ENCODE results near the gene PPP1R1B. TPM values are rescaled to one million over a fixed set of nuclear protein-coding genes. Genes with fewer than 3 reads are reported as not detected.

PPP1R1B gene
- total RNA-seq, 2 experiments from 2014 or later = not detected

DNA sequence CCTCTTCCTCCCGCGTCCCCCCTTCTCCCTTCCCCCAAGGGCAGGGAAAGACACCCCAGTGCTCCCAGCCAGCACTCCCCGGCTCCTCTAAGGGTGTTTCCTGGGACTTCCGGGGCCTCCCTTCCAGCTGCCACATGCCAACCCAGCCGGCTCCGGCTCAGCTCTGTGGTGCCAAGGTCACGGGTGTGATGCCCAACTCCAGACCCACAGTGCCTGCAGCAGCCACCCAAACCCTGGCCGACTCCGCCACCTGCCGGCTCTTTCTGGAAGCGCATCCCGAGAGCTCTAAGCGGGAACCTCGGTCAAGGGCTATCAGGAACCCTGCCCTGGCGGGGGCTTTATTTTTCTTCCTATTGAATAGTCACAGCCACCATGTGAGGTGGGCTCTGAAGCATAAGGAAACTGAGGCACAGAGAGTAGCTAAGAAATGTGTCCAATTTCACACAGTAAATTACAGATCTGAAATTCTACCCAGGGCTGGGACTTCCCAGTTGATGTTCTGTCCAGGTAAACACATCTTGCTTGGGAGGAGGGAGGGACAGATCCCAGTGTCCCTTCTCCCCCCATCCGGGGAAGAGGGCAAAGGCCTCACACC lies 3.3 kb upstream of the PPP1R1B start:
- Histone ChIP-seq H3K4me3 (ENCODE audit: low read depth, low read length, poor library complexity, severe bottlenecking) (no peak overlapping the region), H4K20me1 (ENCODE audit: insufficient read depth, low read length) (no peaks in the 10 kb centered on the region), H3K9me3 (ENCODE audit: low read length) (no peaks in the 10 kb centered on the region), H3K27ac (ENCODE audit: low read depth, low read length, poor library complexity, severe bottlenecking) (no peak overlapping the region), H3K4me2 (ENCODE audit: low read length) (peak overlapping the region; percentile 46), H3K79me2 (ENCODE audit: insufficient read depth, low read depth, low read length) (no peaks in the 10 kb centered on the region), H3K9me2 (ENCODE audit: insufficient read depth, low read length) (no peaks in the 10 kb centered on the region), H3K4me1 (ENCODE audit: insufficient read depth, low read length, poor library complexity, severe bottlenecking) (peaks cover 26% of the 10 kb centered on the region), H3K36me3 (ENCODE audit: insufficient read depth, low read length) (no peaks in the 10 kb centered on the region; the same call in 1 of the 2 replicates), H2AFZ (ENCODE audit: low read length) (peak overlapping the region; percentile 43; the same call in 1 of the 2 replicates)
- no TSS peak for BruUV-seq (replicated peaks)
- intact Hi-C loops (cut with micrococcal nuclease; ENCODE audit: unreplicated experiment) = loop anchor here (1.0 to 5.0 kb wide), 2 partner anchors 75 to 239 kb away; partner anchors contain the start of gene IKZF3
- ChIA-PET CTCF (ENCODE audit: unreplicated experiment) (interaction anchor here (1.1 kb wide), 2 partner anchors 10 to 75 kb away, joined by 3 to 4 read pairs; no protein-coding TSS in a partner anchor), POLR2A (interaction anchor here (0.6 to 1.1 kb wide), 2 partner anchors 25 to 317 kb away, joined by 3 read pairs; no protein-coding TSS in a partner anchor)
- TF ChIP-seq, protein P1, sequence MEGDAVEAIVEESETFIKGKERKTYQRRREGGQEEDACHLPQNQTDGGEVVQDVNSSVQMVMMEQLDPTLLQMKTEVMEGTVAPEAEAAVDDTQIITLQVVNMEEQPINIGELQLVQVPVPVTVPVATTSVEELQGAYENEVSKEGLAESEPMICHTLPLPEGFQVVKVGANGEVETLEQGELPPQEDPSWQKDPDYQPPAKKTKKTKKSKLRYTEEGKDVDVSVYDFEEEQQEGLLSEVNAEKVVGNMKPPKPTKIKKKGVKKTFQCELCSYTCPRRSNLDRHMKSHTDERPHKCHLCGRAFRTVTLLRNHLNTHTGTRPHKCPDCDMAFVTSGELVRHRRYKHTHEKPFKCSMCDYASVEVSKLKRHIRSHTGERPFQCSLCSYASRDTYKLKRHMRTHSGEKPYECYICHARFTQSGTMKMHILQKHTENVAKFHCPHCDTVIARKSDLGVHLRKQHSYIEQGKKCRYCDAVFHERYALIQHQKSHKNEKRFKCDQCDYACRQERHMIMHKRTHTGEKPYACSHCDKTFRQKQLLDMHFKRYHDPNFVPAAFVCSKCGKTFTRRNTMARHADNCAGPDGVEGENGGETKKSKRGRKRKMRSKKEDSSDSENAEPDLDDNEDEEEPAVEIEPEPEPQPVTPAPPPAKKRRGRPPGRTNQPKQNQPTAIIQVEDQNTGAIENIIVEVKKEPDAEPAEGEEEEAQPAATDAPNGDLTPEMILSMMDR (conservative IDR thresholded peaks at IDR 0.05; ENCODE audit: low read length) = peak; percentile 94
- TF ChIP-seq EZH2phosphoT487 (IDR thresholded peaks at IDR 0.05; ENCODE audit: borderline replicate concordance, low read depth, low read length) = no peak
- DNase-seq (ENCODE audit: low spot score) = peak; percentile 84

GRCh38 chr17:39624313-39624712 lies 2.4 kb upstream of the PPP1R1B start:
- peaks cover 23% of the 10 kb centered on the region for H3K4me1 ChIP-seq (ENCODE audit: insufficient read depth, low read length, poor library complexity, severe bottlenecking)
- POLR2A ChIA-PET = no interaction called here
- no peak overlapping the region for H3K4me3 ChIP-seq (ENCODE audit: low read depth, low read length, poor library complexity, severe bottlenecking)
- CTCF ChIA-PET (ENCODE audit: unreplicated experiment) = no interaction called here
- H4K20me1 ChIP-seq (ENCODE audit: insufficient read depth, low read length) = no peaks in the 10 kb centered on the region
- no peaks in the 10 kb centered on the region for H3K79me2 ChIP-seq (ENCODE audit: insufficient read depth, low read depth, low read length)
- H3K27ac ChIP-seq (ENCODE audit: low read depth, low read length, poor library complexity, severe bottlenecking) = no peak overlapping the region
- H3K9me2 ChIP-seq (ENCODE audit: insufficient read depth, low read length) = no peaks in the 10 kb centered on the region
- no peak overlapping the region for H3K4me2 ChIP-seq (ENCODE audit: low read length)
- no peaks in the 10 kb centered on the region for H3K9me3 ChIP-seq (ENCODE audit: low read length)
- no peak for DNase-seq (ENCODE audit: low spot score)
- intact Hi-C loops (cut with micrococcal nuclease; ENCODE audit: unreplicated experiment) = loop anchor here (5.0 kb wide), 1 partner anchor 238 kb away; the partner anchor contains the start of gene IKZF3
- TF ChIP-seq, protein P1 (conservative IDR thresholded peaks at IDR 0.05; ENCODE audit: low read length) = no peak
- TF ChIP-seq EZH2phosphoT487 (IDR thresholded peaks at IDR 0.05; ENCODE audit: borderline replicate concordance, low read depth, low read length) = no peak
- no peak overlapping the region for H2AFZ ChIP-seq (ENCODE audit: low read length)
- BruUV-seq (replicated peaks) = no TSS peak
- no peaks in the 10 kb centered on the region; the same call in 1 of the 2 replicates for H3K36me3 ChIP-seq (ENCODE audit: insufficient read depth, low read length)

DNA sequence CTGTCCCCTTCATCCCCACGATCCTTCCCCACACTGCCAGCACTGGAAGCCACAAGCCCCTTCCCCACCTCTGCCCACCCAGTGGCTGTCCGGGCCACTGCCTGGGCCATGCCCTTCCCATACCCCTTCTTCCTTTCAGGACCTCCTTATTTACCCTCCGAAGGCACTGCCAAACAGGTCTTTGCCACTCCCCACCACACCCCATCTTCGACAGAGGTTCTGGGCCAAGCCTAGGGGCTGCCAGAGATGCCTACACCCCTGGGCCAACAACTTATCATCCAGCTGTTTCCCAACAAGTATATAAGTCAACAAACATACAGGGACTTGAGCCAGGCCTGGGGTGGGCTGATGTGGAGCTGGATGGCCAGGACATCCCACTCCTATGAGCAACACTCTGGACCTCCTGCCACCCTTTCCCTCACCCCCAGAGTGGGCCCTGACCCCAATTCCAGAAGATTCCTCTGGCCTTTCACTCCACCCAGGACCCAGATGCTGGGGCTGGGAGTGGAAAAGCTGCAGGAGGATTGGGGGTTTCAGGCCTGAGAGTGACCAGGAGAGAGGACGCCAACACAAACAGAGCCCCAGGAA lies 1.5 kb upstream of the PPP1R1B start:
- Histone ChIP-seq H3K4me1 (ENCODE audit: insufficient read depth, low read length, poor library complexity, severe bottlenecking) (peaks cover 23% of the 10 kb centered on the region), H3K79me2 (ENCODE audit: insufficient read depth, low read depth, low read length) (no peaks in the 10 kb centered on the region), H4K20me1 (ENCODE audit: insufficient read depth, low read length) (no peaks in the 10 kb centered on the region), H3K4me3 (ENCODE audit: low read depth, low read length, poor library complexity, severe bottlenecking) (no peak overlapping the region), H3K36me3 (ENCODE audit: insufficient read depth, low read length) (no peaks in the 10 kb centered on the region; the same call in 1 of the 2 replicates), H2AFZ (ENCODE audit: low read length) (no peak overlapping the region), H3K9me2 (ENCODE audit: insufficient read depth, low read length) (no peaks in the 10 kb centered on the region), H3K4me2 (ENCODE audit: low read length) (no peak overlapping the region), H3K27ac (ENCODE audit: low read depth, low read length, poor library complexity, severe bottlenecking) (no peak overlapping the region), H3K9me3 (ENCODE audit: low read length) (no peaks in the 10 kb centered on the region)
- no TSS peak for BruUV-seq (replicated peaks)
- TF ChIP-seq, protein P1 (conservative IDR thresholded peaks at IDR 0.05; ENCODE audit: low read length) = no peak
- no peak for TF ChIP-seq EZH2phosphoT487 (IDR thresholded peaks at IDR 0.05; ENCODE audit: borderline replicate concordance, low read depth, low read length)
- ChIA-PET CTCF (ENCODE audit: unreplicated experiment) (no interaction called here), POLR2A (no interaction called here)
- no peak for DNase-seq (ENCODE audit: low spot score)
- intact Hi-C loops (cut with micrococcal nuclease; ENCODE audit: unreplicated experiment) = no loop called here

Data from OCI-LY7 (cell line).